CD4-positive, alpha-beta T cell treated with Interleukin-6 at 100 ng/mL for 8 hours (primary cell): ENCODE data around the gene ARHGAP31.
"Not testable (repeated sequence)": the region's sequence is repeated elsewhere in the genome, so short reads cannot be mapped to it uniquely, and the experiment has no call there.

Experiments used
- DNase-seq: peaks from one replicate; pipeline ENCODE4 v3.0.0-alpha.2; 2020; ENCODE audit warnings: mixed read lengths, low spot score

The ARHGAP31 gene

DNA sequence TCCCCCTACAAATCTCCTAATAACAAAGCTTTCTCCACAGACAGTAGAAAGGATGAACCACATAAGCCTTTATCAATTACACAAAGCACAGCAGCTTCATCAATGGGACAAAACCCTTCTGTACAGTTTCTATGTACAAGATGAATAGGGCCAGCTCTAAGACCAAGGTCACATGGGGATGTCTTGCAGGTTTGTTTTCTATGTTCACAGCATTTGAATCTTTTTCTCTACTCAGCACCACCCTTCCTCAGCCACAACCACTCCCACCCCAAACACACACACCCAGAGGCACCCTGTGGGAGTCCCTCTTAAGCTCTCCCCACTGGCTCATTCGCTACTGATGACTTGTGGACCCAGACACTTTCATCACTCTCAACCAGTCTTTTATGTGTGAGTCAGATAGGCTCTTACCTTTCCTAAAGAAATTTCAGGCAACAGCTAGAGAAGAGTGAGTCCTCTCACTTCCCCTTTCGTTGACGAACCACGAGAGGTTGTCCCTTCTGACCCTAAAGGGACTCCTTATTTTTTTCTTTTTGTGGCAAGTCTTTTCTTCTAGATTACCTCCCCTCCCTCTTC, 57.9 kb downstream of the ARHGAP31 start:
- peak; percentile 37 for DNase-seq

- peak; percentile 37 for DNase-seq
These were observed 58.8 kb downstream of the ARHGAP31 start for GRCh38 chr3:119352863-119353527.

DNA sequence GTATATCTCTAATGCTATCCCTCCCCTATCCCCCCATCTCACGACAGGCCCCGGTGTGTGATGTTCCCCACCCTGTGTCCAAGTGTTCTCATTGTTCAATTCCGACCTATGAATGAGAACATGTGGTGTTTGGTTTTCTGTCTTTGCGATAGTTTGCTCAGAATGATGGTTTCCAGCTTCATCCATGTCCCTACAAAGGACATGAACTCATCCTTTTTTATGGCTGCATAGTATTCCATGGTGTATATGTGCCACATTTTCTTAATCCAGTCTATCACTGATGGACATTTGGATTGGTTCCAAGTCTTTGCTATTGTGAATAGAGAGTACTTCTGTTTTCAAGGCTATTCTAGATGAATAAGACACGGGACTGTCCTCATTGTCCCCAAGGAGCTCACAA, 61.4 kb downstream of the ARHGAP31 start:
- not testable (repeated sequence) for DNase-seq

DNA sequence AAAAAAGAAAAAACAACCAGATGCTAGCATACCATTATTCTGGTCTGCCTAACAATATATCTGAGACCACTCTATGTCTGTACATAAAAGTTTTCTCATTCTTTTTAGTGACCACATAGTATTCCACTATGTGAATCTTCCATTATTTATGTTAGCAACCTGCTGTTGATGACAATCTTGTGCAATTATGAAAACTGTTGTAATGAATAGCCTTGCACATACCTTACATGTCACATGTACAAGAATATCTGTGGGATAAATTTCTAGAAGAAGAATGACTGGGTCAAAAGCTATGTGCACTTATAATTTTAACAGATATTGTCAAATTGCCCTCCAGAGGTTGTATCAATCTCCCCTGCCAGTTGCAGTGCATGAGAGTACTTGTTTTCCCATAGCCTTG, 62.5 kb downstream of the ARHGAP31 start:
- no peak for DNase-seq

- no peak for DNase-seq
These were observed 63.0 kb downstream of the ARHGAP31 start for GRCh38 chr3:119357190-119357589.

DNA sequence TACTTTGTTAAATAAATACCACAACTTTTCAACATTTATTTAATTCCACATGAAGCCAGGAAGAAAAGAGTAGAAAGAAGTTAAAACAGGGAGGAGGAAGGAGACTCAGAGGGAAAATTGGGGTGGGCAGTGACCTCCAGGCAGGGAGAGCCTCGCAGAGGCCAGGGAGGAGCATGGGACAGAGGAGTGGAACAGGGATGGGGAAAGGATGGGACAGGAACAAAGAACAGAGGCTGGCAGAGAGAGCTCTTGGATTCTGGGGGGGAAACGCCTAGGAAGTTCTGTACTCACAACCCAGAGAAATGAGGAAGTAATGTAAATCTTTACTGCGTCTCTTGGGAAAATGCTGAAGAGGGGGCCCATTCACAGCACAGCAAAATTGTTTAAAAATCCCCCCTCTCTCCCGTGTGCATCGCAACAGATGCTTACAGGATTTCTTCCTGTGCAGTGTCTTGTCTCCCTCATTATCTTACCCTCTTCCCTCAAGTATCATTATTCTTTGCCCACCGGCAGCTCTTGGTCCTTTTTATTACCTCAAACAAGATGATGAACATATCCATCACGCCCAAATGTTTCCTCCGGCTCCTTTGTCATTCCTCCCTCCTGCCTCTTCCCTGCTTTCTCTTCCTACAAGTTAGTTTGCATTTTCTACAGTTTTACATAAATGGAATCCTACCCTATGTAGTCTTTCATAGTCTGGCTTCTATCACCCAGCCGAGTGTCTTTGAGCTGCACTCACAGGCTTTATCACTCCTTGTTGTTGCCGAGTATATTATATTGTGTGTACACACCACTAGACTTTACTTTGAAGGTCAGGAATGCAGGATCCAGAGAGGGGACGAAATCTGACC, 65.5 kb downstream of the ARHGAP31 start:
- no peak for DNase-seq

DNA sequence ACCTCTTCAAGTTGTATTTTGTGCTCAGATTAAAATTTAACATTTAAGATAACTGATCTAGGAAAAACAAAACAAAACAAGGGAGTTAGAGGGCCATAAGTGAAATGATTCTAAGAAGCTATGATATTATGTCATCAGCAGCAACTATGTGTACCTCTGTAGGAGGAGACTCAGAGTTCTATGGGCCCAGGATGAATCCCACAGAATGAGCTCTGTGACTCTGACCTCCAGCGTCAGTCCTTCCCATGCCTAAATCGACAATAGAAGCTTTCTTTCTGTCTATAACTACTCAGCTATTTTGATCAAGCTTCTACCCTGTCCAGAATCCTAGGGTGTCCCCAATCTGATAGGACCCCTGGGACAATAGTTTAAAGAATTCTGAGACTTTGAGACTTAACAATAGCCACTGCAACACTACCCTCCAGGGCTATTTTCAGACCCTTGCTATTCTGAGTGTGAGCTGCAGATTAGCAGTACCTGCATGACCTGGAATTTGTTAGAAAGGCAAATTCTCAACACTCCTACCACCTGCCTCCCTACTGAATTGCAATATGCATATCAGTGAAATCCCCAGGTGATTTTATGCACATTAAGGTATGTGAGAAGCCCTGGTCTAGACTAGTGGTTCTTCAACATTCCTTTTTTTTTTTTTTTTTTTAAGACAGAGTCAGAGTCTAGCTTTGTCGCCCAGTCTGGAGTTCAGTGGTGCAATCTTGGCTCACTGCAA, 66.7 kb downstream of the ARHGAP31 start:
- no peak for DNase-seq

DNA sequence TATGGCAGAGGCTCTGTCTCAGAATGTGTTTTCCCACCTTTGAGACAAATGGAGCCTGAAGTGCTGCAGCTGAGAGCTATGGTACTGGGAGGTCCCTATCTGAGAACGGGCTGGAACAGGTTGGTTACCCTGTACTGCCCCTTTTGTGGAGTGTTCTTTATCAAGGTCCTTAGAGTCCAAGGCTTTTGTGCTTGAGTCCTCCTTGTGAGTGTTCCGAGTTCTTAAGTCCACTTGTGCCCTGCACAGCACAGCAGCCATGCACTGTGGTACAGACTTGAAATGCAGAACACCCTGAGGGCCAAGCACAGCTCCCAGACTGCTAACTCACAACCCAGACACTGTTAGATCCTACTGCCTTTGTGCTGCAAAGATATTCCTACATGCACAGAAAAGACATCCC, 67.8 kb downstream of the ARHGAP31 start:
- no peak for DNase-seq

GRCh38 chr3:119362940-119363725, 69.0 kb downstream of the ARHGAP31 start:
- no peak for DNase-seq

DNA sequence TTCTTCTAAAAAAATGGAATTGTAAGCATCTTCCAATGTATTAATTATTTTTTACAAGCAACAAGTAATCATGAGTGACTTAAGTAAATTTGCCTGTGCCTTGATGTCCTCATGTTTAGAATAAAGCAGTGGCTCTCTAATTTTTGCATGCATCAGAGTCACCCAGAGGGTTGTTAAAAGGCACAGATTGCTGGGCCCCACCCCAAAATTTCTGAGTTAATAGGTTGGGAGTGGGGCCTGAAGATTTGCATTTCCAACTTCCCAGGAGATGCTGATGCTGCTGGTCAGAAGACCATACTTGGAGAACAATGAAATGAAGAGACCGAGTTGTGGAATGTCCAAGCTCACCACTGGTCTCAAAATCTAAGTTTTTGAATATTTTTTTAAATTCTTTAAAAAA, 70.2 kb downstream of the ARHGAP31 start:
- no peak for DNase-seq

DNA sequence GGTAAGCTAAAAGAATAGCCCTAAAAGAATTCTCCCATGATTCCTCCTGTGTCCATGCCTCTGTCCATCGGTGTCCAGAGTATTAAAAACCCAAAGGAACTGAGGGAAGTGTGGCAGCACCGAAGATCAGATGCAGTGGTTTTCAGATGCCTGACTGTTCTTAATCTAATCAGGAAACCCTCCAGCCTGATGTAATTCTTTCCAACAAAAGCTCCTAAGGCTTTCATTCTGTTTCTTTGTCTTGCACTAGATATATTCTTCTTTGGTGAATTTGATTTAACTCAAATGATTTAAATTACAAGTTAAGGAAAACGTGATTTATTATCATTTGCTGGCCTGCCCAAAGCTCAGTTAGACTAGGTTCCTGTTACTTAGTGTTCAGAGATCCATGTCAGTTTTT, 71.2 kb downstream of the ARHGAP31 start:
- DNase-seq, result no peak

DNA sequence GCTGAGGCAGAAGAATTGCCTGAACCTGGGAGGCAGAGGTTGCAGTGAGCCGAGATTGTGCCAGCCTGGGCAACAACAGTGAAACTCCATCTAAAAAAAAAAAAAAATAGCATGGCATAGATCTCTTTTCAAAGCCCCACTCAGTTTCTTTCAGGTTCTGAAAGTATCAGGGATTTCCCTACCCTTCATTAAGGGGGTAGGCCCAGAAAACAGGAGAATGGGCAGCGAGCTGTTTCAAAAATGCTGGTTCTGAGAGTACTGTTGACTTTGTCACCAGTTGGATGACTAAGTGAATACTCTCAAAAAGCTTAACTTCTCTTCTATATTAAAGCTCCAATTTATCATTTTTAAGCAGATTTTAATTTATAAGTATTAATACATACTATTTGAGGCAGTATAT, 72.8 kb downstream of the ARHGAP31 start:
- DNase-seq, result no peak

- DNase-seq, result no peak
These were observed 74.1 kb downstream of the ARHGAP31 start for GRCh38 chr3:119368298-119368697.

DNA sequence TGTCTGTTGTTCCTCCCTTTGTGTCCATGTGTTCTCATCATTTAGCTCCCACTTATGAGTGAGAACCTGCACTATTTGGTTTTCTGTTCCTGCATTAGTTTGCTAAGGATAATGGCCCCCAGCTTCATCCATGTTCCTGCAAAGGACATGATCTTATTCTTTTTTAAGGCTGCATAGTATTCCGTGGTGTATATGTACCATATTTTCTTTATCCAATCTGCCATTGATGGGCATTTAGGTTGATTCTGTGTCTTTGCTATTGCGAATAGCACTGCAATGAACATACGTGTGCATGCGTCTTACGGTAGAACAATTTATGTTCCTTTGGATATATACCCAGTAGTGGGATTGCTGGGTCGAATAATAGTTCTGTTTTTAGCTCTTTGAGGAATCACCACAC, 77.6 kb downstream of the ARHGAP31 start:
- not testable (repeated sequence) for DNase-seq

DNA sequence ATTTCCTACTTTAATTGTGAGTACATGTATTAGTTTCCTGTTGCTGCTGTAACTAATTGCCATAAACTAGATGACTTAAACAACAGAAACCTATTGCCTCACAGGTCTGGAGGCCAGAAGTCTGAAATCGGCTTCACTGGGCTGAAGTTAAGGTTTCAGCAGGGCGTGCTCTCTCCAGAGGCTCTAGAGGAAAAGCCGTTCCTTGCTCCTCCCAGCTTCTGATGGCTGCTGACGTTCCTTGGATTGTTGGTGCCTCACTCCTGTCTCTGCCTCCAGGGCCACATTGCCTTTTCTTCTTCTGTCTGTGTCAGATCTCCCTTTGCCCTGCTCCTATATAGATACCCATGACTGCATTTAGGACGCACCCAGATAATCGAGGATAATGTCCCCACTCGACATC, 80.9 kb downstream of the ARHGAP31 start:
- no peak for DNase-seq

DNA sequence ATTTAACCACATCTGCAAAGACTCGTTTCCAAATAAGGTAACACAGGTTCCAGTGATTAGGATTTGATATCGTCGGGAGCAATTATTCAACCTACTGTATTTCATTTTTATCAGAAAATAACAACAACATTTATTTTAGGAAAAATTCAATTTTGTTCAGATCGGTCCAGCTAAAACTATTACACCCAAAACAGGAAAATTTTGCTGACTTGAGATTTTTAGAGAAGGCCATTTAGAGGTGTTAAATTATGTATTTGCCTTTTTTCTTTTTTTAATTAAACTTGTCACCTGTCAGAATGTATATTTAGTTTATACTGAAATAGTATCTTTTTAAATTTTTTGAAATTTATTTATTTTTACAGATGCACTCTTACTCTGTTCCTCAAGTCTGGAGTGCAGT, 81.3 kb downstream of the ARHGAP31 start:
- no peak for DNase-seq

DNA sequence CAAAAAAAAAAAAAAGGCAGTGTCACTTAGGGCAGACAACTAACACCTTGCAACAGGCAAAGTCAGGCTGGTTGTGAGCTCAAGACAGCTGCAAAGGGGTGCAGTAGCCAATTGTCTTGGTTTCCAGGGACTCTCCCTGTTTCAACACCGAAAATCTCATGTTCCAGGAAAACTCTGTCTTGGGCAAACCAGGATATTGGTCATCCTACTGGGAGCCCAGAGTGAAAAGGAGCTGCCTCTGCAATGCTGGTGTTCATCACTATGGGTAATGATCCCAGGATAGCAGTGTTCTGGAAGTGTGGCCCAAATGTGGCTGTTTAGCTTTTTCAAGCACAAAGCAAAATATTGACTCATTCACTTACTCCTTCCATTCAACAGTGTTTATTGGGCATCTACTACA, 82.6 kb downstream of the ARHGAP31 start:
- DNase-seq, result no peak

GRCh38 chr3:119378259-119378803, 84.1 kb downstream of the ARHGAP31 start:
- no peak for DNase-seq

DNA sequence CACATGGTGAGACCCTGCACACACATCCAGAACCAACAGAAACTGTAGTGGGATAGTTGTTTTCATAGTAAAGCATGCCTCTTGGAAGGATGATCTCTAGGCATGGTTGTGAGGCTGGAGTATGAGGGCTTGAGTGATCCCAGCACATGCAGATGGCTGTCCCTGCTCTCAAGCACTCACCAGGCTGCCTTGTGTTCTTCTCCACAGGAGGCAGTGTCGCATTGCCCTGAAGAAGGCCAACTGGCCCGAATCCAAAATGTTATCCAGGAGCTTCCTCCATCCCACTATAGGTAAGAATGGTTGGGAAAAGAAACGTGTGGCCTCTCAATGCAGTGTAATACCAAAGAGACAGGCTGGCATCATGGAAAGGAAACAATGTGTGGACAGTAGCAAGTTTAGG, 86.5 kb downstream of the ARHGAP31 start:
- no peak for DNase-seq

DNA sequence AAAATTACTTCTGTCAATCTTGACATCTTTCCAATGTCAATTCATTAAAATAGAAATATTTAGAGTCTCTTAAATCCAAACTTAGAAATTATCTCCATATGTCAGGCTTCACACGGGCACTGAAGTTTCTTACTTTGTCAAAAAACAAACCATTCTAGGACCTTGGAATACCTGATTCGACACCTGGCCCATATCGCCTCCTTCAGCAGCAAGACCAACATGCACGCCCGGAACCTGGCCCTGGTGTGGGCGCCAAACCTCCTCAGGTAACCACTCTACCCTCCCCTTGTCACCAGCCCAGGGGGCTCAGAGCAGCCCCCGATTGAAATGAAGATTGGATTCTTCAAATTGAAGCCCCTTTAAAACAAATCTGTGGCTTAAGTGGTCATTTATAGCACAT, 88.0 kb downstream of the ARHGAP31 start:
- no peak for DNase-seq

GRCh38 chr3:119388577-119388976, 94.4 kb downstream of the ARHGAP31 start:
- DNase-seq, result no peak
